ENCODE results near the gene PRR29. TPM values are rescaled to one million over a fixed set of nuclear protein-coding genes. Genes with fewer than 3 reads are reported as not detected.

PRR29 gene
- polyA plus RNA-seq, 3 donors = 0.09 to 1.1 (median 0.45) TPM

DNA sequence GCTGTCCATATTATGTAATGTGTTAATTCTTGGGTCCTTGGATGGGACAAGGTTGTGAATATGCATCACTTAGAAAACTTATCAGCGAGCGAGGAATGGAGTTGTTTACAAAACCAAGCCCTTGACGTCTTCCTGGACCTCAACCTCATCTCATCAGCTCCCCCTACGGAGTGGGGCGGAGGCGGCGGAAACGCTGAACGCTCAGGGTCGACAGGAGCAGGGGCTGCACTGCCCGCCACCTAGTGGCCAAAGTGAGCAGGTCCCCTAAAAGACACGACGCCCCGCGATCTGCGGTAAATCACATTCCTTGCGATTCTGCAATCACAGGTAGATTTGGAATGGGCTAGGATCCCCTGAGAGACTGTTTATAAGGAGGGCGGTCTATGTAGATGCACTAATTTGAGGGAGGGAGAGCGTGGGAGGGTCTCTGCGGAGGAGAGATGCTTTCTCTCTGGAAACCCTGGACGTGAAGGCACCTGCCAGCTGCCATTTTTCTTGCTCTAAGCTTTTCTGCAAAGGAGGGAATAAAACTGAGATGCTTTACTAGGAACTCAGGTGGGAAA lies 27.7 kb downstream of the PRR29 start:
- H3K27ac ChIP-seq (ENCODE audit: low read depth, low read length) = no peak overlapping the region
- WGBS, 3 donors = 1 to 3% (median 2%) methylated on average over 21 of the region's 21 CpGs

DNA sequence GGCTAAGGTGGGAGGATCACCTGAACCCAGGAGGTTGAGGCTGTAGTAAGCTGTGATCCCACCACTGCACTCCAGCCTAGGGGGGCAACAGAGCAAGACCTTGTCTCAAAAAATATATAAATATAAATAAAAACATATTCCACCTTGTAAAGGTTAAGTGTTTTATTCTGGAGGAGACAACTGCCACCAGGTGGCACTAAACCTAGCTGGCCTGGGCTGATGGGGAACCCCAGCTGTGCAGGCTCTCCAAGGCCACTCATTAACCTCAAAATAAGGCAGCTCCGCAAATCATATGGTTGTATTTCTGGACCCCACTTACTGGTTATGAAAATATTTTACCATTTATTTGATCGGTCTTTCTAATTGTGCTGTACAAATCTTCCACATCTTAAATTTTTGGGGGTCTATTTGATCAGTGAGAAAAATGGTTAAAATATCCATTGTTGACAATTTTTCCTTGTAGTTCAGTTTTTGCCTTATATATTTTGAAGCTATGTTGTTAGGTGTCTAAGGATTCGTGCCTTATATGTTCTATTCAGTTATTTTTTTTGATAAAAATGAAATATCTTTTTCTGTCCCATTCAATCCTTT lies 30.8 kb downstream of the PRR29 start:
- no peak overlapping the region for H3K27ac ChIP-seq (ENCODE audit: low read depth, low read length)
- WGBS, 3 donors = 16 to 23% (median 21%) methylated on average over 3 of the region's 3 CpGs

DNA sequence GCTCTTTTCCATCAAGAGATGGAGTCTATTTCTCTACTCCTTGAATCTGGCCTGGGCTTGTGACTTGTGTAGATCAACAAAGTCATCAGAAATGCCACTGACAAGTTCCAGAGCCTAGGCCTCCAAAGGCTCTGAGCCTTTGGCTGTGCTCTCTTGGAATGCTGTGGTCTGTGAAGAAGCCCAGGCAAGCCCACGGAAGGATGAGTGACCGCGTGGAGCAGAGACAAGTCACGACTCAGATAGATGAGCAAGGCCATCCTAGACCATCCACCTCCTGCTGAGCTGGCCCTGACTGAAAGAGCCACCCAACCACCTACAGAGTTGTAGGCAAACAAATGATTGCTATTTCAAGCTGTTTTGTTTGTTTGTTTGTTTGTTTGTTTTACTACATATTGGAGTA lies 33.9 kb downstream of the PRR29 start:
- WGBS, 3 donors = 85 to 89% (median 89%) methylated on average over 4 of the region's 4 CpGs
- no peak overlapping the region for H3K27ac ChIP-seq (ENCODE audit: low read depth, low read length)

DNA sequence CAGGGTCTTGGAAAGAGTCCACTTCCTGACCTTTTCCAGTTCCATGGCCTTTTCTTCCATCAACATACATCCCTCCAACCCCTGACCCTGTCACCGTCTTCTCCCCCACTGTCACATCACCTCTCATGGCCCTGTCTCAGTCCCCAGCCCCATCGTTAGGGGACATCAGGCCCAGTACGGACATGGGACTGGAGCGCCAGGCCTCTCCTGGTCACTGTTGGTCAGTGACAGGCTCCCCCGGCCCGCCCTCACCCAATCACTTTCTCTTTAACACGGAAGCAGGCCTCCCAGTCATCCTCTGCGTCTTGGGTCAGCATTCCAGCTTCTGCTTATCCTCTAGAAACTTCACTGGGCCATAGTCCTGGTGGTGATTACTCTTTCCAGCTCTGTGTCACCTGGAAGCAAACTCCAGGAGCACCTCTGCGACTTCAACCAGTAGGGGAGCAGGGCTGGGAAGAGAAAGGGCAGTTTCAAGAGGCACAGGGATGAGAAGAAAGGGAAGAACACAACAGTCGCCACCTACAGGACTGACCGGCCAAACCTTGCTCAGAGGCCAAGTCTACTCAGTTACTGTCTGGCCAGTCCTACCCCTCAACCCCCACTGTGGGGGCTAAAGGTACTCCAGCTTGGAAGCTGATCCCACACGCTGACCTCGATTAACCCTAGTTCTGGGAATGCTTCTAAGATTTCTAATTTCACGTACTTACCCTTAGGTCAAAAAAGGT lies 38.2 kb downstream of the PRR29 start:
- H3K27ac ChIP-seq (ENCODE audit: low read depth, low read length) = no peak overlapping the region
- WGBS, 3 donors = 89 to 90% (median 89%) methylated on average over 14 of the region's 14 CpGs

DNA sequence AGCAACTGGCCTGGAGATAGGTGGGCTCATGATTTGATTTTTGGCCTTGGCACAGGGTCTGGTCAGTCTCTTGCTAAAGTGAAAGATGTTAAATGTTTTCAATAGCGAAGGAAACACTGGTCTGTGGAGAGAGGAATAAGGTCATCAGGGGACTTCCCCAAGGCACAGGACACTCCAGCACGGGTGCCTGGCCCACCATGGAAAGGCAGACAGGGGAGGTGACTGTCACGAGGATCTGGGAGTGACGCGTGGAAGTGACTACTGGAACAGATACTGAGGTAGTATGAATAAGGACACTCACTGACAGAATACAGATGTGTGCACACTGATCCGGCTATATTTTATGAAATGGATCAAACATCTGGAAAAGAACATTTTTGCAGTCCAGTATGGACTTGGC lies 39.0 kb downstream of the PRR29 start:
- 74 to 89% (median 81%) methylated on average over 6 of the region's 6 CpGs for WGBS, 3 donors
- no peak overlapping the region for H3K27ac ChIP-seq (ENCODE audit: low read depth, low read length)

DNA sequence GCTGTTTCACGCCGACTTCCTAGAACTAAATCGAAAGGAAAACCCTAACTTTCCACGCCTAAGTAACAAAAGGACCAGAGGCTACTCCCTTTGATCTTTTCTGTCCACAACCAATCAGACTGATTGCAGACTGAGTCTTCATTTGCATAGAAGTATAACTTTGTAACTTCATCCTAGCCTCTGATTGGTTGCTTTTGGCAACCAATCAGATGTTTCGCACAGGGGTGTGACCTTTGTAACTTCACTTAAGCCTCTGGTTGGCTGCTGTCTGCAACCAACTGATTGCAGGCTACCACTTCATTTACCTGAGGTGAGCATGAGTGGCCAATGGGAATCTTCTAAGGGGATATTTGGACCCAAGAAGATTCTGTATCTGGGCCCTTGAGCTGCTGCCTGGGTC lies 39.7 kb downstream of the PRR29 start:
- no peak overlapping the region for H3K27ac ChIP-seq (ENCODE audit: low read depth, low read length)
- 91 to 96% (median 92%) methylated on average over 5 of the region's 5 CpGs for WGBS, 3 donors

DNA sequence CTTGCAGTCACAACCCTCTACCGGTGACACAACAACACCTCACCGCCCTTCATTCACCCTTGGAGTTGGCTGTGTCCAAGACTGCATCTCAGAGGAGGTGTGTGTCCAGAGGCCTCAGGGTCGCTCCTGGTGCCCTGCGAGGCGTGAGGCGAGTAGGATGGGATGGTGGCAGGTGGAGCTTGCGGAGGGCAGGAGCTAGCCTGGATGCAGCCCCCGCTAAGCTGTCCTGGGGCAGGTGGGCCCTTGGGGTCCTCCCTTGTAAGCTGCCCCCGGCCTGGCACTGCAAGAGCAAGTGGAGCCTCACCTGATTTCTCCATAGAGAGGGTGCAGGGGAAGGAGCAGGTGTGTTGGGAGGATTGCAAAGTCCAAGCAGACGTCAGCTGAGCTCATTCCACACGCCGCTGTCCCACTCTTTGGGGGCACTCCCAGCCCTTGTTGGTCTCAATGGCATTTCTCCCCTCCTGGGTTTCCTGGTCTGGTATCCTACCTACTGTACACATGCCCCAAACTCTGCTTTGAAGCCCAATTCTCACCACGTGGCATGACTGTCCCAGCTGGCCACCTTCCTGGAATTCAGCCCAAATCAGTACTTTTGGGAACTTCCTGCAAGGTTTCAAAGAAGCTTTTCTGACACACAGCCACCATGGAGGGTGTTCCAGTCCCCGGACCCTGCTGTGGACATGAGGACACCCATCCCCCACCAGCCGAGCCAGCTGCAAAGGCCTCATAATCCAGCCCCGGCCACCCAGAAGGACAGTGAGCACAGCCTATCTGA lies 40.4 kb downstream of the PRR29 start:
- H3K27ac ChIP-seq (ENCODE audit: low read depth, low read length) = no peak overlapping the region
- WGBS, 3 donors = 89 to 90% (median 90%) methylated on average over 16 of the region's 16 CpGs

DNA sequence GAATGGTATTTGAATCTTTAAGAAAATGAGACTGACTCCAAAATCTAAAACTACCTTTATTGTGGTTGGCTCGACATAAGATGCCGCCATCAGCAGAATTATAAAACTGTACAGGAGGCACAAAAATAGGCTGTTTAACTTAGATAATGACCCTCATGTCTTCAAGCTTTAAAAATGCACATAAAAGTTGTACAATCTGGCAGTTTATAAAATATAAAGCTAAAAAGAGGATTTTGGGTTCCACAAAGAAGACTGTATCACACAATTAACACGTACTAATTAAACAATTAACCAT lies 40.9 kb downstream of the PRR29 start:
- H3K27ac ChIP-seq (ENCODE audit: low read depth, low read length) = no peak overlapping the region
- WGBS, 3 donors = 92 to 97% (median 96%) methylated on average over 3 of the region's 3 CpGs

DNA sequence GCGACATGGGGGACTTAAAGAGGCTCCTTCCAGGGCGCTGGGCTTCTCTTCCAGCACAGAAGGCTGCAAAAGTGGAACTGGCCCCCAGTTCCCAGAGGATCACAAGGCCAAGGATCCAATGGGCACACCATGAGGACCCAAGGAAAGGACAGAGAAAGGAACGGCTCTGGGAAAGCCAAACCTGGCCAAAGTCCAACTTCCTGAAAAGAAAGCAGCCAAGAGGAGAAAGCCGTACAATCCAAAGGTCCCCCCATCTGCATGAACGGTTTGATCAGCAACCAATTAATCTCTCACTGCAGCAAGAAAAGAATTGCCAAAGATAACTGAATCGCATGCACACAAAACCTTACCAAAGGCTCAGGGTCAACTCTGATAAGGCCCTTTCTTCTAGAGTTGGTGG lies 42.1 kb downstream of the PRR29 start:
- WGBS, 3 donors = 49 to 70% (median 64%) methylated on average over 6 of the region's 6 CpGs
- no peak overlapping the region for H3K27ac ChIP-seq (ENCODE audit: low read depth, low read length)

DNA sequence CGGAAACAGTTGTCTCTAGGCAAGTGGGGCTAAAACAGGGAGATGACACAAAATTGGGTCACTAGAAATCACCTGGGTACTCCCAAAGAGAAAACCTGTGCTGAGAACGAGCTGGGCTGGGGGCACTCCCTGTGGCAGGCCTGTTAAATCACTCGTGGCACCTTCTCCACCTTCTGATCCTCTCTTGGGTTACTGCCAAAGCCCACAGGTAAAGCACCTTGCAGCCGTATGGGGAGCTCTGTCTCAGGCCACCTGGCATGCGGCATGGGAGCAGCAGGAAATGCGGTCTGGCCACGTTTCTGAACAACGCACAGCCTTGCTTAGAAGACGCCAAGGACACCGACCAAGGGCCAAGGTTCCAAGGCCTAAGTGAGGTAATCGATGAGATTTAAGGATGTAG lies 43.8 kb downstream of the PRR29 start:
- no peak overlapping the region for H3K27ac ChIP-seq (ENCODE audit: low read depth, low read length)
- 43 to 70% (median 64%) methylated on average over 11 of the region's 11 CpGs for WGBS, 3 donors

DNA sequence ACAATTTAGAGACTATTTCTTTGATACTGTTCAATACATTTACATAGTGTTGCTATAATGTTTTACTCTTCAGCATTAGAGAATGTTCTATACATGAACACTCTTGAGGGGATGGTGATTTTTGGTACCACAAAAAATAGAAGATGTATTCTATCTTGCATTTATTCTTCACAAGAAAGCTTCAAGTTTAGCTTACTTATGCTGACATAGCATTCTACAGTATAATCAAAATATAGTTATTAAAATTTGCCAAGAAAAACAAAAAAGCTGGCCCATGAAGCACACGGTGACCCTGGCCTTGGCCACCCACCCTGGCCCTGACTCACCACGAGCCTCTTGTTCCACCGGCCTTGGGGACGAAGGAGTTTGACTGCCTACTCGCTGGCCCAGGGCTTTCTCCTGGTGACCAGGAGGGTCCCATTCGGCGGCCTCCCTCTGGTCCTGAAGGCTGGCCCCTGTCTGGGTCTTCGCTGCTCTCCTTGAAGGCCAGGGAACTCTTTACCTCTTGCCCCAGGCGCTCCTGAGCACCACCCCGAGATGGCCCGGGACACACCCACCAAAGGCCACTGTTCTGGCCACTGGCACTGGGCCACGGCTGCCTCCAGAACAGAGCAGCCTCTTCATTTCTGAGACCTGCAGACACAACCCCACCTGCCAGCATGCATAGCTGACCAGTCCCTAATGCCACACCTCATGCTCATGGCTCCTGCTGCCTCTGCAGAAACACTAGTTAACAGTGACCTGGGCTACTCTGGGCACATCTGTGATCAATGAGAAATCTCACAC lies 44.7 kb downstream of the PRR29 start:
- WGBS, 3 donors = 63 to 84% (median 76%) methylated on average over 12 of the region's 12 CpGs
- H3K27ac ChIP-seq (ENCODE audit: low read depth, low read length) = no peak overlapping the region

DNA sequence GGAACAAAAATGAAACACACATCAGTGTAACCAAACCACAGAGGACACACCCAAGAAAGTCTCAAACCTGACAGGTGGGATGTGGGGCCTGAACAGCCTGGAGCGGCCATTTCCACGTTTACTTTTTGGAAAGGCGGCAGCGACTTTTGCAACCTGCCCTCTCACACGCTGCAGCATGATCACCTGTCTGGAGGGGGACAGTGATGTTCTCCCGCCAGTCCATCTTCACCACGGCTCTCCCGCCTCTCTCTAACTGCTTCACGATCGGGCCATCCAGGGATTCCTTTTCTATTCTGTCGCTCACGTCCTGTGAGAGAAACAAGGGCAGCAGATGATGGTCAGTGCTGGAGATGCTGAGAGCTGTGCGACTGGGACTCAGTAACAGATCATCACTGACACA lies 47.0 kb downstream of the PRR29 start:
- H3K27ac ChIP-seq (ENCODE audit: low read depth, low read length) = no peak overlapping the region
- WGBS, 3 donors = 87 to 88% (median 87%) methylated on average over 13 of the region's 13 CpGs

DNA sequence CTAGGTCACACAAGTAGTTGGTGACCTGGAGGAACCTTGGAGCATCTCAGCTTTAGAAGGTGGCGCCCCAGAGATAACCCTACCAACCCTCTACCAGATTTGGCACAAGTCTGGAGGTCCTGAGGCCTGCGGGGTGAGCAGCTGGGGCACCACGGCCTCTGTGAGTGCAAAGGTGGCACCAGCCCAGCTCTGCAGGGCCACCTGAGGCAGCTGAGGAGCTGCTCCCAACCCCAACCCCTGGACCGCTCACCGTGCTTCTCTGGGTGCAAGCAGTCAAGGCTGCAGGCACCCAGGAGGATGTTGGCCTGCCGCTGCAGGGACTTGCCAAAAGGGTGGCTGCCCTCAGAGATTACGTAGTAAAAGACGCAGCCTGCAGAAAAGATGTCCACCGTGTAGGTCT lies 50.7 kb downstream of the PRR29 start:
- 92 to 94% (median 93%) methylated on average over 9 of the region's 9 CpGs for WGBS, 3 donors
- H3K27ac ChIP-seq (ENCODE audit: low read depth, low read length) = no peak overlapping the region

DNA sequence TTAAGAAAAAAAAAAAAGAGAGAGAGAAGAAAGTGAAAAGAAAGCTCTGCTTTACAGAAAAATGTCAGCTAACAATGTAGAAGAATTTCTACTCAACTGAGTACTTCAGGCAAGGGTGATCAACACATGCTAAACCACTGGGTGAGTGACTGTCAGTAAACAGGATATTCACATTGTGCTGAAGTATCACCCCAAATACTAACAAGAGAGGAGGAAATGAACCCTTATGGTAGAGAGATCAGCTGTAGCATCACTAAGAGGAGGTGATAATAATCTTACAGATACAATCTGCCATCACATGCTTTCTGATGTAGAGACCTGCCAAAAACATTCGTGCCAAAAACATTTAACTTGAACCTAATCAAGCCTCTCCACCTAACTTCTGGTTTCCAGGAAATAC lies 53.0 kb downstream of the PRR29 start:
- H3K27ac ChIP-seq (ENCODE audit: low read depth, low read length) = no peak overlapping the region
- WGBS, 3 donors = 48 to 69% (median 59%) methylated on average over 1 of the region's 1 CpG

DNA sequence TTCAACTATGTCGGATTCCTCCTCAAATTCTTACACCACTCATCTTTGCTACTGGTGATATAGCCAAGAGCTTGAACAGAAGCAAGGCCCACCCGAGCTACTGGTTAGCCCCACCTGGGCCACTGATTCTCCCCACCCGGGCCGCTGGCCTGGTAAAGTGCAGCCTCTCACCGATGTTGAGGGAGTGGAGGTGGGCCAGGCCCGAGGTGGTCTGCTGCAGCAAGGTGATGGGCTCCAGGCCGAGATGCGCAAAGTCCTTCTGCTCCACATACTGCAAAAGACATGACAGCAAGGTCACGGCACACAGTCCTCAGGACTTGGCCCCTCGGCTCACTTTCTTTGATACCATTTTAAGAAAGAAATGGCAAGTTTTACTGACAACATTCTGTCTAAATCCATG lies 55.0 kb downstream of the PRR29 start:
- 93 to 97% (median 94%) methylated on average over 10 of the region's 10 CpGs for WGBS, 3 donors

More for the DNA sequence above, 55.0 kb downstream of the PRR29 start:
- H3K27ac ChIP-seq (ENCODE audit: low read depth, low read length) = no peak overlapping the region

Data from adipose tissue (tissue), 3 donors.